Osteocyte (in vitro differentiated cells): ENCODE results near the gene ATP13A2. TPM values are rescaled to one million over a fixed set of nuclear protein-coding genes. Genes with fewer than 3 reads are reported as not detected.
A peak's percentile ranks its signal among the peaks of the same experiment; 100 is the strongest.

Source experiments
- DNase-seq: peaks from one replicate; pipeline ENCODE4 v3.0.0; 2021; ENCODE audit warnings: mixed read lengths; ENCODE audit not compliant: unreplicated experiment; ENCODE audit errors: extremely low spot score
- H3K27ac Mint-ChIP-seq: one replicate; pipeline ENCODE4 v1.8.0; 2021; ENCODE audit warnings: mild to moderate bottlenecking, mixed read lengths; ENCODE audit not compliant: unreplicated experiment
- H3K27me3 Mint-ChIP-seq: one replicate; pipeline ENCODE4 v1.8.0; 2021; ENCODE audit warnings: mixed read lengths; ENCODE audit not compliant: unreplicated experiment
- H3K36me3 Mint-ChIP-seq: one replicate; pipeline ENCODE4 v1.8.0; 2021; ENCODE audit warnings: mixed read lengths; ENCODE audit not compliant: unreplicated experiment
- H3K4me1 Mint-ChIP-seq: one replicate; pipeline ENCODE4 v1.8.0; 2021; ENCODE audit warnings: mixed read lengths; ENCODE audit not compliant: unreplicated experiment
- H3K4me3 Mint-ChIP-seq: one replicate; pipeline ENCODE4 v1.8.0; 2021; ENCODE audit warnings: mild to moderate bottlenecking, moderate library complexity, mixed read lengths; ENCODE audit not compliant: unreplicated experiment
- H3K9me3 Mint-ChIP-seq: one replicate; pipeline ENCODE4 v1.8.0; 2021; ENCODE audit warnings: mixed read lengths; ENCODE audit not compliant: unreplicated experiment
- CTCF ChIP-seq: fragments of 200-600 bp; sonication (generic); IDR thresholded peaks from 2 replicates; pipeline ENCODE4 v1.5.0; 2021; ENCODE audit warnings: antibody characterized with exemption, mild to moderate bottlenecking, moderate library complexity
- long read RNA-seq: library from polyadenylated mRNA; unstranded; transcript quantifications from one replicate; pipeline ENCODE4 v2.0.0, GENCODE V29; 2021
- total RNA-seq: library from RNA; stranded (reverse); gene quantifications from 2 replicates; pipeline ENCODE4 v1.2.1, GENCODE V29; 2021

The ATP13A2 gene
- total RNA-seq = 69.6 and 69.9 TPM in 2 replicates
- long read RNA-seq, partial matches to known transcripts = 1 of 1 reads
- long read RNA-seq, other reads (novel, unspliced or antisense) = 0 of 1 reads

- Mint-ChIP-seq H3K27me3 (no peaks in the 10 kb centered on the region), H3K27ac (peak within 1 kb of the TSS; percentile 77), H3K9me3 (no peaks in the 10 kb centered on the region), H3K4me3 (peak within 1 kb of the TSS; percentile 80), H3K4me1 (peaks cover 51% of the 10 kb centered on the region), H3K36me3 (no peaks in the 10 kb centered on the region)
- TF ChIP-seq CTCF = no peak
- peak; percentile 89 for DNase-seq
Observed at GRCh38 chr1:17011439-17012307, at the start of gene ATP13A2. ATP13A2 (minus strand) TSS chr1:17011928; CDS start chr1:17011738, 190 bp downstream.

GRCh38 chr1:17061486-17061885 is 49.8 kb upstream of the ATP13A2 start:
- no peak overlapping the region for H3K27ac Mint-ChIP-seq
- no peak overlapping the region for H3K4me3 Mint-ChIP-seq
- DNase-seq = no peak
- peaks cover 7% of the 10 kb centered on the region for H3K27me3 Mint-ChIP-seq
- TF ChIP-seq CTCF = no peak
- H3K9me3 Mint-ChIP-seq = no peaks in the 10 kb centered on the region
- H3K36me3 Mint-ChIP-seq = no peaks in the 10 kb centered on the region
- peaks cover 5% of the 10 kb centered on the region for H3K4me1 Mint-ChIP-seq

- no peak overlapping the region for H3K27ac Mint-ChIP-seq
Observed at GRCh38 chr1:17060306-17060749, 48.6 kb upstream of the ATP13A2 start.

GRCh38 chr1:17059391-17060305 is 47.9 kb upstream of the ATP13A2 start:
- Mint-ChIP-seq H3K4me1 (peaks cover 5% of the 10 kb centered on the region), H3K27me3 (peaks cover 7% of the 10 kb centered on the region), H3K4me3 (no peak overlapping the region), H3K27ac (no peak overlapping the region), H3K36me3 (no peaks in the 10 kb centered on the region), H3K9me3 (no peaks in the 10 kb centered on the region)
- peak; percentile 90 for TF ChIP-seq CTCF
- DNase-seq = no peak

More at GRCh38 chr1:17060306-17060749, 48.6 kb upstream of the ATP13A2 start:
- H3K9me3 Mint-ChIP-seq = no peaks in the 10 kb centered on the region
- no peaks in the 10 kb centered on the region for H3K36me3 Mint-ChIP-seq
- no peak for TF ChIP-seq CTCF
- no peak for DNase-seq
- peaks cover 5% of the 10 kb centered on the region for H3K4me1 Mint-ChIP-seq
- peaks cover 7% of the 10 kb centered on the region for H3K27me3 Mint-ChIP-seq
- no peak overlapping the region for H3K4me3 Mint-ChIP-seq
